WTC11 (cell line): ENCODE measurements around the gene MTHFD1L. TPM values are rescaled to one million over a fixed set of nuclear protein-coding genes. Genes with fewer than 3 reads are reported as not detected.

ENCODE experiments used
- ATAC-seq: fragments of 200-7000 bp; cut with Tn5 transposase; 2 replicates; pipeline ENCODE4 v1.10.0; 2021; ENCODE audit warnings: mild to moderate bottlenecking, moderate library complexity
- CTCF ChIA-PET: fragments of 300-600 bp; sonication (Branson Sonifier 250); formaldehyde crosslinking; loops from one replicate; lab custom pipeline; 2021; ENCODE audit warnings: antibody characterized with exemption; lab: Charles Lee
- POLR2A ChIA-PET: fragments of 350-600 bp; sonication (Branson Sonifier 250); formaldehyde crosslinking; loops from one replicate; lab custom pipeline; 2021; ENCODE audit warnings: antibody characterized with exemption; lab: Charles Lee
- DNase-seq: peaks from one replicate; pipeline ENCODE4 v3.0.0; 2021; ENCODE audit warnings: low spot score
- H3K27ac Mint-ChIP-seq: 2 replicates; pipeline ENCODE4 v1.8.0; 2021; ENCODE audit warnings: mixed read lengths
- H3K27me3 Mint-ChIP-seq: 2 replicates; pipeline ENCODE4 v1.8.0; 2021; ENCODE audit warnings: low read depth, mild to moderate bottlenecking, moderate library complexity, mixed read lengths
- H3K36me3 Mint-ChIP-seq: 2 replicates; pipeline ENCODE4 v1.8.0; 2021; ENCODE audit warnings: mixed read lengths
- H3K4me1 Mint-ChIP-seq: 2 replicates; pipeline ENCODE4 v1.8.0; 2022; ENCODE audit warnings: mixed read lengths
- H3K4me3 Mint-ChIP-seq: 2 replicates; pipeline ENCODE4 v1.8.0; 2021; ENCODE audit warnings: mild to moderate bottlenecking, moderate library complexity, mixed read lengths
- H3K9me3 Mint-ChIP-seq: 2 replicates; pipeline ENCODE4 v1.8.0; 2021; ENCODE audit warnings: mixed read lengths
- CREB1 ChIP-seq: sonication (generic); formaldehyde crosslinking; IDR thresholded peaks from 2 replicates; pipeline ENCODE4 v1.8.0; 2023; ENCODE audit warnings: mild to moderate bottlenecking, missing genetic modification reagents
- ELF4 ChIP-seq: sonication (generic); formaldehyde crosslinking; IDR thresholded peaks from 2 replicates; pipeline ENCODE4 v1.8.1; 2022; ENCODE audit warnings: low read depth, mild to moderate bottlenecking, moderate library complexity, missing genetic modification reagents
- EMX1 ChIP-seq: fragments of 250-450 bp; sonication (Bioruptor Pico); IDR thresholded peaks from 2 replicates; pipeline ENCODE4 v1.8.0; 2021; ENCODE audit warnings: mild to moderate bottlenecking
- FOXP1 ChIP-seq: sonication (generic); formaldehyde crosslinking; IDR thresholded peaks from 2 replicates; pipeline ENCODE4 v1.8.0; 2022; ENCODE audit warnings: missing genetic modification reagents, mild to moderate bottlenecking, moderate library complexity, borderline replicate concordance
- GRHL2 ChIP-seq: fragments of 250-450 bp; sonication (Bioruptor Pico); IDR thresholded peaks from 2 replicates; pipeline ENCODE4 v1.8.0; 2022; ENCODE audit warnings: mild to moderate bottlenecking, moderate library complexity; ENCODE audit not compliant: insufficient replicate concordance, severe bottlenecking
- GTF2I ChIP-seq: fragments of 250-450 bp; sonication (Bioruptor Pico); conservative IDR thresholded peaks from 2 replicates; pipeline ENCODE4 v1.4.0; 2021; ENCODE audit warnings: mild to moderate bottlenecking
- HMGA2 ChIP-seq: fragments of 250-450 bp; sonication (Bioruptor Pico); IDR thresholded peaks from 2 replicates; pipeline ENCODE4 v1.4.0; 2021; ENCODE audit warnings: mild to moderate bottlenecking, moderate library complexity
- IRF2 ChIP-seq: sonication (generic); formaldehyde crosslinking; IDR thresholded peaks from 2 replicates; pipeline ENCODE4 v1.8.0; 2022; ENCODE audit warnings: low read depth, missing genetic modification reagents, borderline replicate concordance
- JAZF1 ChIP-seq: fragments of 250-450 bp; sonication (Bioruptor Pico); IDR thresholded peaks from 2 replicates; pipeline ENCODE4 v1.9.0; 2021; ENCODE audit warnings: moderate library complexity, mild to moderate bottlenecking, inconsistent platforms
- RELA ChIP-seq: sonication (generic); formaldehyde crosslinking; IDR thresholded peaks from 2 replicates; pipeline ENCODE4 v1.8.1; 2022; ENCODE audit warnings: missing genetic modification reagents, mild to moderate bottlenecking, borderline replicate concordance
- SOX15 ChIP-seq: fragments of 250-450 bp; sonication (Bioruptor Pico); IDR thresholded peaks from 2 replicates; pipeline ENCODE4 v1.9.0; 2021; ENCODE audit warnings: mild to moderate bottlenecking
- SP1 ChIP-seq: sonication (generic); formaldehyde crosslinking; conservative IDR thresholded peaks from 2 replicates; pipeline ENCODE4 v1.8.1; 2022; ENCODE audit warnings: missing genetic modification reagents
- TEAD4 ChIP-seq: sonication (generic); formaldehyde crosslinking; IDR thresholded peaks from 2 replicates; pipeline ENCODE4 v1.8.0; 2022; ENCODE audit warnings: mild to moderate bottlenecking, missing genetic modification reagents
- ZBTB21 ChIP-seq: sonication (generic); formaldehyde crosslinking; IDR thresholded peaks from 2 replicates; pipeline ENCODE4 v1.8.1; 2023; ENCODE audit warnings: mild to moderate bottlenecking, missing genetic modification reagents, borderline replicate concordance
- ZMAT4 ChIP-seq: fragments of 250-450 bp; sonication (Bioruptor Pico); IDR thresholded peaks from 2 replicates; pipeline ENCODE4 v1.9.0; 2021; ENCODE audit warnings: mild to moderate bottlenecking
- ZNF121 ChIP-seq: sonication (generic); formaldehyde crosslinking; IDR thresholded peaks from 2 replicates; pipeline ENCODE4 v1.8.0; 2023; ENCODE audit warnings: missing genetic modification reagents
- ZNF263 ChIP-seq: sonication (generic); formaldehyde crosslinking; IDR thresholded peaks from 2 replicates; pipeline ENCODE4 v1.8.1; 2022; ENCODE audit warnings: low read depth, mild to moderate bottlenecking, moderate library complexity, missing genetic modification reagents
- ZNF416 ChIP-seq: fragments of 250-450 bp; sonication (Bioruptor Pico); IDR thresholded peaks from 2 replicates; pipeline ENCODE4 v1.9.0; 2021; ENCODE audit warnings: mild to moderate bottlenecking, inconsistent platforms
- ZNF423 ChIP-seq: fragments of 250-450 bp; sonication (Bioruptor Pico); IDR thresholded peaks from 2 replicates; pipeline ENCODE4 v2.1.2; 2022; ENCODE audit warnings: mild to moderate bottlenecking, moderate library complexity
- ZNF425 ChIP-seq: fragments of 250-450 bp; sonication (Bioruptor Pico); conservative IDR thresholded peaks from 2 replicates; pipeline ENCODE4 v1.9.0; 2021; ENCODE audit warnings: mild to moderate bottlenecking
- total RNA-seq: library from RNA; stranded (reverse); gene quantifications from 3 replicates; pipeline ENCODE4 v1.2.3, GENCODE V29; 2021
- TF ChIP-seq, protein P1 (sequence below): fragments of 250-450 bp; sonication (Bioruptor Pico); IDR thresholded peaks from 2 replicates; pipeline ENCODE4 v1.9.0; 2021; ENCODE audit warnings: mild to moderate bottlenecking

Gene MTHFD1L
- total RNA-seq, 1 experiment from 2014 or later = 104 TPM

DNA sequence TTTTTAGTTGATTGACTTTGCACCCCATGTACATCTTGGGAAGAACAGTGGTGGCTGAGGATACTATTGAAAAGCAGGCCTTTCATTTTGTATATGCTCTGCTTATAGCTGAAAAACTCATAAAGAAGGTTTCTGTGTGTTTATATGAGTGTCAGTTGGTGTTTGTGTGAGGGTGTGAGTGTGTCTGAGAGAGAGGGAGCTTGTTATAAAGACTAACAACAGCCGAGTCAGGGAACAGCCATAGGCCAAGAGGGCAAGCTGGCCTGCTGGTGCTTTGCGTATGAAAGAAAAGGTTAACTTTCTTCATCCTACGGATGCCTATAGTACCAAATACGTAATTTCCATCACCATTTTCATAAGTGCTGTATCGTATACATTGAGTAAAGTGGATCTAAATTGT, 88.3 kb downstream of the MTHFD1L start:
- H3K27ac Mint-ChIP-seq = no peak overlapping the region
- no peaks in the 10 kb centered on the region for H3K9me3 Mint-ChIP-seq
- peaks cover 64% of the 10 kb centered on the region for H3K36me3 Mint-ChIP-seq
- ATAC-seq (no peak), DNase-seq (no peak)
- POLR2A ChIA-PET = no interaction called here
- H3K4me3 Mint-ChIP-seq = no peak overlapping the region
- H3K4me1 Mint-ChIP-seq = no peaks in the 10 kb centered on the region
- CTCF ChIA-PET = no interaction called here
- TF ChIP-seq SP1 (no peak), ZNF263 (CRISPR knock-in tag) (no peak)
- no peaks in the 10 kb centered on the region for H3K27me3 Mint-ChIP-seq

DNA sequence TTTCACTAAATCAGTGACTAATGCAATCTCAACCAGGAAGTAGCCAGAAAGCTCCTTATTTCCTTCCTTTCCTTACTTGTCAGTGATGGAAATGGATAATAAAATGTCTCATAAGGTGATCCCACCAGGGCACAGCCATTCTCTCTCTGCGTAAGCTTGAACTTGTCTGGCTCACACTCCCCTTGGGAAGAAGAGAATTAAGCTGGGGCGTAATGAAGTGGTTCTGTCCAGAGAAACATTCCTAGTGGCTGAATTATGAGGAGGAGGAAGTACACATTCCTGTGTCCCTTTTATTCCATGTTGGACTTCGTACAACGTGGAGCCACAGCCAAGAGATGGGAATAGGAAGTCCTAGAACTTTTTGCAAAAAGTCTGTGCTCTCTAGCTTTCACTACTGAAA, 93.7 kb downstream of the MTHFD1L start:
- no peaks in the 10 kb centered on the region for H3K4me1 Mint-ChIP-seq
- H3K4me3 Mint-ChIP-seq = no peak overlapping the region
- ATAC-seq = no peak
- no peak overlapping the region for H3K27ac Mint-ChIP-seq
- no peaks in the 10 kb centered on the region for H3K27me3 Mint-ChIP-seq
- TF ChIP-seq TEAD4 (CRISPR knock-in tag) = no peak
- TF ChIP-seq GRHL2 = no peak
- TF ChIP-seq ZMAT4 (CRISPR knock-in tag) = no peak
- no peak for TF ChIP-seq ZNF423 (CRISPR knock-in tag)
- TF ChIP-seq RELA (CRISPR knock-in tag) = no peak
- no peak for TF ChIP-seq JAZF1
- TF ChIP-seq HMGA2 (CRISPR knock-in tag) = no peak
- no peak for TF ChIP-seq ZNF425 (CRISPR knock-in tag)
- no peak for TF ChIP-seq EMX1 (CRISPR knock-in tag)
- no peak for TF ChIP-seq ZNF416 (CRISPR knock-in tag)
- TF ChIP-seq, all 79 proteins: peak for 0
- DNase-seq = no peak
- ChIA-PET CTCF (interaction anchor here (1.1 kb wide), 1 partner anchor 67 kb away, joined by 5 read pairs; no protein-coding TSS in a partner anchor), POLR2A (no interaction called here)
- Mint-ChIP-seq H3K36me3 (peaks cover 32% of the 10 kb centered on the region), H3K9me3 (no peaks in the 10 kb centered on the region)

DNA sequence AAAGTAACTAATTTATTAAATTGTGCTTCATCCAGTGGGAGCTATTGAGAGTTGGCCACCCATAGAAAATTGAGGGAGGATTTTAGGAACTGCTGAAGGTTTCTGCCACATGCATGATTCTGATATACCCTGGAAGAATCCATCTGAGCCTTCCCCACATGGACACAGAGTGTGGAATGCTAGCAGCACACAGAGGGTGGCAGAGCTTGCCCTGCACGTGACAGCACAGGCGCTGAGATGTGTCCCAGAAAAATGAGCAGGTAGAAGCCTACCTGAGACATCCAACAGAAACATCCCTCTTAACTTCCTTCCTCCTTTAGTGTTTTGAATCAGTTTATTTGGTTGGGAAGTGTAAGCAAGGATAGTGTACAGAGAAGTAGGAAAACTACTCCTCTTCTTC, 96.9 kb downstream of the MTHFD1L start:
- Mint-ChIP-seq H3K27me3 (no peaks in the 10 kb centered on the region), H3K4me3 (no peak overlapping the region), H3K9me3 (no peaks in the 10 kb centered on the region), H3K4me1 (no peaks in the 10 kb centered on the region), H3K36me3 (peaks cover 25% of the 10 kb centered on the region), H3K27ac (no peak overlapping the region)
- ChIA-PET CTCF (no interaction called here), POLR2A (no interaction called here)
- no peak for TF ChIP-seq SOX15 (CRISPR knock-in tag)
- no peak for TF ChIP-seq FOXP1 (CRISPR knock-in tag)
- DNase-seq = no peak
- no peak for ATAC-seq

DNA sequence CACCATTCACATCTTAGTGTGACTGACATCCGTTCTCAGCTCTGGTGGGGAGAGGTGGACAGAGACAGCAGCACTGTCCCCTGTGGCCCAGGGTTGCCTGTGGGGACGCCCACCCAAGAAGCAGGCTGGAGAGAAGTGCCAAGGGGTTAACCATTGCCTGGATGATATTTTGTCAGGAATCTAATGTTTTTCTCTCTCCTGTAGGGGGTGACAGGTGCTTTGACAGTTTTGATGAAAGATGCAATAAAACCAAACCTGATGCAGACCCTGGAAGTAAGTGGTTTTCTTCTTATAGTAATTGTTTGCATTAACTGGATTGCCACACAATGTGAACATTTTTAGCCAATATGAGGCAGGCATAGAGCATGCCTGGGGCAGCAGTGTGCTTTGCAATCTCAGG, 99.3 kb downstream of the MTHFD1L start:
- no peak overlapping the region for H3K27ac Mint-ChIP-seq
- no peak overlapping the region for H3K4me3 Mint-ChIP-seq
- H3K4me1 Mint-ChIP-seq = no peaks in the 10 kb centered on the region
- no peaks in the 10 kb centered on the region for H3K9me3 Mint-ChIP-seq
- peaks cover 21% of the 10 kb centered on the region for H3K36me3 Mint-ChIP-seq
- no peak for TF ChIP-seq CREB1 (CRISPR knock-in tag)
- no peak for TF ChIP-seq IRF2
- no peak for TF ChIP-seq ZBTB21
- ATAC-seq (no peak), DNase-seq (no peak)
- CTCF ChIA-PET = interaction anchor here (1.7 kb wide), 1 partner anchor 359 kb away, joined by 3 read pairs; no protein-coding TSS in a partner anchor
- H3K27me3 Mint-ChIP-seq = no peaks in the 10 kb centered on the region
- POLR2A ChIA-PET = no interaction called here

DNA sequence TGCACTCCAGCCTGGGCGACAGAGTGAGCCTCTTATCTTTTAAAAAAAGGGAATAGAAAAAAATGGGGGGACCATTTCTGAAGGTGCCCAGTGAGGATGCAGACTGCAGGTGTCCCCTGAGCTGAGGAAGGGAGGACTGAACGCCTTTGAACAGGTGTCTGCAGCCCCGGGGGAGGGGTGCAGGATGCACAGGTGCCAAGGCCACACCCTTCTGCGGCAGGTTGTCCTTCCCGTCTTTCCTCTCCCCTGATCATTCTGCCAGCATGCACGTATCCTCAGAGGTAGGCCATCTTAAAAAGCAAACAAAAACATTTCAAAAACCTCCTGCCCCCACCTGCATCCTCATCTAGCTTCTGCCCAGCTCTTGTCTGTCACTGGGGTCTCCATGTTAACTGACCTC, 101.3 kb downstream of the MTHFD1L start:
- CTCF ChIA-PET = interaction anchor here (0.5 kb wide), 1 partner anchor 371 kb away, joined by 3 read pairs; no protein-coding TSS in a partner anchor
- Mint-ChIP-seq H3K27me3 (no peaks in the 10 kb centered on the region), H3K4me3 (no peak overlapping the region), H3K36me3 (peaks cover 22% of the 10 kb centered on the region), H3K27ac (no peak overlapping the region), H3K9me3 (no peaks in the 10 kb centered on the region), H3K4me1 (no peaks in the 10 kb centered on the region)
- POLR2A ChIA-PET = no interaction called here
- DNase-seq (no peak), ATAC-seq (no peak)
- TF ChIP-seq ZNF263 (CRISPR knock-in tag) = no peak
- TF ChIP-seq, protein P1, sequence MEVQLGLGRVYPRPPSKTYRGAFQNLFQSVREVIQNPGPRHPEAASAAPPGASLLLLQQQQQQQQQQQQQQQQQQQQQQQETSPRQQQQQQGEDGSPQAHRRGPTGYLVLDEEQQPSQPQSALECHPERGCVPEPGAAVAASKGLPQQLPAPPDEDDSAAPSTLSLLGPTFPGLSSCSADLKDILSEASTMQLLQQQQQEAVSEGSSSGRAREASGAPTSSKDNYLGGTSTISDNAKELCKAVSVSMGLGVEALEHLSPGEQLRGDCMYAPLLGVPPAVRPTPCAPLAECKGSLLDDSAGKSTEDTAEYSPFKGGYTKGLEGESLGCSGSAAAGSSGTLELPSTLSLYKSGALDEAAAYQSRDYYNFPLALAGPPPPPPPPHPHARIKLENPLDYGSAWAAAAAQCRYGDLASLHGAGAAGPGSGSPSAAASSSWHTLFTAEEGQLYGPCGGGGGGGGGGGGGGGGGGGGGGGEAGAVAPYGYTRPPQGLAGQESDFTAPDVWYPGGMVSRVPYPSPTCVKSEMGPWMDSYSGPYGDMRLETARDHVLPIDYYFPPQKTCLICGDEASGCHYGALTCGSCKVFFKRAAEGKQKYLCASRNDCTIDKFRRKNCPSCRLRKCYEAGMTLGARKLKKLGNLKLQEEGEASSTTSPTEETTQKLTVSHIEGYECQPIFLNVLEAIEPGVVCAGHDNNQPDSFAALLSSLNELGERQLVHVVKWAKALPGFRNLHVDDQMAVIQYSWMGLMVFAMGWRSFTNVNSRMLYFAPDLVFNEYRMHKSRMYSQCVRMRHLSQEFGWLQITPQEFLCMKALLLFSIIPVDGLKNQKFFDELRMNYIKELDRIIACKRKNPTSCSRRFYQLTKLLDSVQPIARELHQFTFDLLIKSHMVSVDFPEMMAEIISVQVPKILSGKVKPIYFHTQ (CRISPR knock-in tag) = no peak
- no peak for TF ChIP-seq ZNF121 (CRISPR knock-in tag)
- no peak for TF ChIP-seq ELF4 (CRISPR knock-in tag)
- TF ChIP-seq SOX15 (CRISPR knock-in tag) = no peak
- no peak for TF ChIP-seq GTF2I (CRISPR knock-in tag)
